Chondrocyte (in vitro differentiated cells): ENCODE results near the gene IMMP2L. TPM values are rescaled to one million over a fixed set of nuclear protein-coding genes. Genes with fewer than 3 reads are reported as not detected.

Experiments used
- DNase-seq: peaks from one replicate; pipeline ENCODE4 v3.0.0; 2021; ENCODE audit warnings: mixed read lengths, low spot score
- H3K27ac Mint-ChIP-seq: one replicate; pipeline ENCODE4 v1.8.0; 2021; ENCODE audit warnings: mild to moderate bottlenecking, moderate library complexity, mixed read lengths; ENCODE audit not compliant: unreplicated experiment
- H3K27me3 Mint-ChIP-seq: 2 replicates; pipeline ENCODE4 v1.8.0; 2021; ENCODE audit warnings: low read depth, mixed read lengths
- H3K36me3 Mint-ChIP-seq: 2 replicates; pipeline ENCODE4 v1.8.0; 2021; ENCODE audit warnings: low read depth, mixed read lengths
- H3K4me1 Mint-ChIP-seq: 2 replicates; pipeline ENCODE4 v1.8.0; 2021; ENCODE audit warnings: low read depth, mild to moderate bottlenecking, mixed read lengths
- H3K4me3 Mint-ChIP-seq: one replicate; pipeline ENCODE4 v1.8.0; 2021; ENCODE audit warnings: mild to moderate bottlenecking, moderate library complexity, mixed read lengths; ENCODE audit not compliant: unreplicated experiment
- H3K9me3 Mint-ChIP-seq: 2 replicates; pipeline ENCODE4 v1.8.0; 2021; ENCODE audit warnings: low read depth, mixed read lengths
- total RNA-seq: library from RNA; stranded (reverse); gene quantifications from 3 replicates; pipeline ENCODE4 v1.2.1, GENCODE V29; 2021
- TF ChIP-seq, protein P1 (sequence below): fragments of 200-600 bp; sonication (generic); IDR thresholded peaks from 2 replicates; pipeline ENCODE4 v1.5.0; 2021; ENCODE audit warnings: antibody characterized with exemption, mild to moderate bottlenecking, moderate library complexity

IMMP2L gene
- total RNA-seq, 1 donor from 2014 or later: 6.1 TPM

DNA sequence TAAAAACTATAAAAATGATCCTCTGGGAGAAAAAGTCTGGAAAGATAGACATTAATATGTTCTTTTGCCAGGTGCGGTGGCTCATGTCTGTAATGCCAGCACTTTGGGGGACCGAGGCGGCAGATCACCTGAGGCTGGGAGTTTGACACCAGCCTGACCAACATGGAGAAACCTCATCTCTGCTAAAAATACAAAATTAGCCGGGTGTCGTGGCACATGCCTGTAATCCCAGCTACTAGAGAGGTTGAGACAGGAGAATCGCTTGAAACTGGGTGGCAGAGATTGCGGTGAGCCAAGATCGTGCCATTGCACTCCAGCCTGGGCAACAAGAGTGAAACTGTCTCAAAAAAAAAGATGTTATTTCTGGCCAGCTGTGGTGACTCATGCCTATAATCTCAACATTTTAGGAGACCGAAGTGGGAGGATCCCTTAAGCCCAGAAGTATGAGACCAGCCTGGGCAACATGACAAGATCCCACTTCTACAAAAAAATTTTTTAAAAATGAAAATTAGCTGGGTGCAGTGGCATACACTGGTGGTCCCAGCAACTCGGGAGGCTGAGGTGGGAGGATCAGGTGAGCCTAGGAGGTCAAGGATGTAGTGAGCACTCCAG is 573.3 kb downstream of the IMMP2L start:
- Mint-ChIP-seq H3K36me3 (no peaks in the 10 kb centered on the region), H3K9me3 (no peaks in the 10 kb centered on the region)
- DNase-seq: no peak

DNA sequence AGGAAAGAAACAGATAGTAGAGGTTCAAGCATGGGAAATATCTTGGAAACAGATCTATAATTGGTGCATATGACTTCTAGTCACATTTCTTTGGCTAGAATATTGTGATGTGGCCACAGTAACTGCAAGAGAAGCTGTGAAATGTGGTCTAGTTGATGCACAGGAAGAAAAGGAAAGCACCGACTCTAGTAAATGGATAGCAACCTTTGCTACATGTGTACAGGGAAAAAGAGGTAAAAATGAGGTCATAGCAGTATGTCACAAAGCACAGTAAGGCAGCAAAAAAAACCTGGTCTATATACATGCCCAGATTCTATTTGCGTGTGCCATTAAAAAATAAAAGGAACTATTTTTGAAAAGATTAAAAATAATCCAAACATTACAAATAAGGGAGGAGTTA is 573.9 kb downstream of the IMMP2L start:
- Mint-ChIP-seq H3K4me3 (no peak overlapping the region), H3K27me3 (no peaks in the 10 kb centered on the region), H3K4me1 (peaks cover 4% of the 10 kb centered on the region), H3K36me3 (no peaks in the 10 kb centered on the region), H3K27ac (no peak overlapping the region), H3K9me3 (no peaks in the 10 kb centered on the region)
- DNase-seq: no peak
- TF ChIP-seq, protein P1, sequence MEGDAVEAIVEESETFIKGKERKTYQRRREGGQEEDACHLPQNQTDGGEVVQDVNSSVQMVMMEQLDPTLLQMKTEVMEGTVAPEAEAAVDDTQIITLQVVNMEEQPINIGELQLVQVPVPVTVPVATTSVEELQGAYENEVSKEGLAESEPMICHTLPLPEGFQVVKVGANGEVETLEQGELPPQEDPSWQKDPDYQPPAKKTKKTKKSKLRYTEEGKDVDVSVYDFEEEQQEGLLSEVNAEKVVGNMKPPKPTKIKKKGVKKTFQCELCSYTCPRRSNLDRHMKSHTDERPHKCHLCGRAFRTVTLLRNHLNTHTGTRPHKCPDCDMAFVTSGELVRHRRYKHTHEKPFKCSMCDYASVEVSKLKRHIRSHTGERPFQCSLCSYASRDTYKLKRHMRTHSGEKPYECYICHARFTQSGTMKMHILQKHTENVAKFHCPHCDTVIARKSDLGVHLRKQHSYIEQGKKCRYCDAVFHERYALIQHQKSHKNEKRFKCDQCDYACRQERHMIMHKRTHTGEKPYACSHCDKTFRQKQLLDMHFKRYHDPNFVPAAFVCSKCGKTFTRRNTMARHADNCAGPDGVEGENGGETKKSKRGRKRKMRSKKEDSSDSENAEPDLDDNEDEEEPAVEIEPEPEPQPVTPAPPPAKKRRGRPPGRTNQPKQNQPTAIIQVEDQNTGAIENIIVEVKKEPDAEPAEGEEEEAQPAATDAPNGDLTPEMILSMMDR: no peak

More for the DNA sequence above, 573.3 kb downstream of the IMMP2L start:
- TF ChIP-seq, protein P1: no peak
- no peaks in the 10 kb centered on the region for H3K27me3 Mint-ChIP-seq
- H3K27ac Mint-ChIP-seq: no peak overlapping the region
- peaks cover 4% of the 10 kb centered on the region for H3K4me1 Mint-ChIP-seq
- no peak overlapping the region for H3K4me3 Mint-ChIP-seq

DNA sequence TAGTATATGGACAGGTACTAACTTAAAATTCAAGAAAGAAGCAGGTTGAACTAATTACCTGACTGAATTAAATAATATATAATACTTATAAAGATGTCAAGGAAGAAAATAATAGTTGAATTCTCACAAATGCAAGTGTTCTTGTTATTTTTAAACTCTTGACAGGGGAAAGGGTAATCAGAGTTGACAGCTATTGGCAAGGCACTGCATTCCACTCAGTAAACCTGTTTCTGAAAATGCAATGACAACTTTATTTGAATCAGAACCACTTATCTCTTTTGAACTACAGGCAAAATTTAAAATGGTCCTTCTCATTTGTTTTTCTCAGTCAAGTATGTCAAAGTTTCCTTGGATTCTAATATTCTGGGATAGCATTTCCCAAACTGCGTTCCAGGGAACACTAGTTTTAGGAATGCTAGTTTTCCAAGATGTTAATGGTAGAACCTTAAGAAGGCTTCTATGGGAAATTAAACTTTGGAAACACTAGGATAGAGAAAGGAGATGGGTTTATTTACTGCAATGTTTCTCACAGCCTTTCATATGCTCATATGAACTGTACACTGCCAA is 575.1 kb downstream of the IMMP2L start:
- TF ChIP-seq, protein P1: no peak
- no peak overlapping the region for H3K4me3 Mint-ChIP-seq
- no peaks in the 10 kb centered on the region for H3K36me3 Mint-ChIP-seq
- H3K27ac Mint-ChIP-seq: no peak overlapping the region
- no peak for DNase-seq
- H3K9me3 Mint-ChIP-seq: no peaks in the 10 kb centered on the region
- peaks cover 4% of the 10 kb centered on the region for H3K4me1 Mint-ChIP-seq
- H3K27me3 Mint-ChIP-seq: no peaks in the 10 kb centered on the region

GRCh38 chr7:110983822-110984456 is 578.4 kb downstream of the IMMP2L start:
- TF ChIP-seq, protein P1: no peak
- H3K27ac Mint-ChIP-seq: no peak overlapping the region
- no peaks in the 10 kb centered on the region for H3K9me3 Mint-ChIP-seq
- no peak overlapping the region for H3K4me3 Mint-ChIP-seq
- DNase-seq: no peak
- peaks cover 4% of the 10 kb centered on the region for H3K4me1 Mint-ChIP-seq
- no peaks in the 10 kb centered on the region for H3K36me3 Mint-ChIP-seq
- no peaks in the 10 kb centered on the region for H3K27me3 Mint-ChIP-seq

DNA sequence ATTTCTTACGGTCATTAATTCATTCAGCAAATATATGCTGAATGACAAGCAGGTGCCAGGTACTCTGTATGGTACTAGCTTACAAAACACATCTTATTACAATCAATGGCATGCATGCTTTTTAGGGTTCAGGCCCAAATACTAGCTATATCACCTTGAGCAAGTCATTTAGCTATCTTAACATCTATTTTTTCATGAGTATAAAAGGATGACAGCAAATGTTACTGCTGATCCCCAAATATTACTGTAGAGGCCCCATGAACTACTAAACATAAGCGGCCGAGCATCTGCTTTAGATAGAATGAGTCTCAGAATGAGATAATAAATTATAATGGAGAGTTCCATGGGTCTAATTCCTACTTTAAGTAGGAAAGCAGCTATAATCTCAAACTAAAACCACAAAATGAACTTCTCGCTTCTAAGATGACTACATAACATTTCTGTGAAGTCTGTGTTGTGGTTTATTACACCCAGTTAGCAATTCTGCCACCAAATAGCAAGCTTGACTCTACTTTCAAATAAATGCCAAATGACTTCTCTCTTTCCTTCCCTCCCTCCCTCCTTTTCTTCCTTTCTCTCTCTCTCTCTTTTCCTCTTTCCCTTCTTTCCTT is 585.1 kb downstream of the IMMP2L start:
- H3K9me3 Mint-ChIP-seq: no peaks in the 10 kb centered on the region

More for the DNA sequence above, 585.1 kb downstream of the IMMP2L start:
- no peak for DNase-seq
- H3K36me3 Mint-ChIP-seq: no peaks in the 10 kb centered on the region
- TF ChIP-seq, protein P1: no peak
- no peaks in the 10 kb centered on the region for H3K27me3 Mint-ChIP-seq
- no peak overlapping the region for H3K27ac Mint-ChIP-seq
- no peak overlapping the region for H3K4me3 Mint-ChIP-seq
- no peaks in the 10 kb centered on the region for H3K4me1 Mint-ChIP-seq
